ENCODE data around the gene SMAD5. TPM values are rescaled to one million over a fixed set of nuclear protein-coding genes. Genes with fewer than 3 reads are reported as not detected.

The SMAD5 gene
- total and polyA plus RNA-seq, 2 experiments from 2014 or later: 37.5 to 56.6 TPM

DNA sequence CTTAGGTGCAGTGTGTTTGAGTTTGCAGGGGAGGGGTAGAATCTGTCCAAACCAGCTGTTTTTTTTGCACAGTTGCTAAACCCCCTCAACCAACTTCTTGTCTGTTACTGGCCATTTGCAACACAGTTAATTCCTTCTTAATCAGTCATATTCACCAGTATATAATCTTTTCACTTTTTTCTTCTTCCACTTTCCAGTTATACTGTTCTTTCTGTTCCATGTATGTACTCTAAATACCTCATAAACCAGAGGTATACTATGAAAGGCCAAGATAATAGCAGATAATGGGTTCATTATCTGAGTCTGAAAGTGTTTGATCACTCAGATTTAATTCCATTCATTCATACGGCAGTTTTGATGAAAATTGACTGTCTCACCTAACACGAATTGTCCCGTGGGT, 11.1 kb downstream of the SMAD5 start:
- H3K4me2 ChIP-seq: no peak overlapping the region
- peaks cover 65% of the 10 kb centered on the region for H4K20me1 ChIP-seq (replicated peaks; ENCODE audit: insufficient read depth)
- no peaks in the 10 kb centered on the region for H3K36me3 ChIP-seq (ENCODE audit: insufficient read depth)
- no peaks in the 10 kb centered on the region for H3K27me3 ChIP-seq (ENCODE audit: insufficient read depth)
- no peak for DNase-seq (ENCODE audit: low spot score)
- H3K9me2 ChIP-seq (ENCODE audit: insufficient read depth): no peaks in the 10 kb centered on the region
- no peak overlapping the region for H3K4me3 Mint-ChIP-seq
- no peak for TF ChIP-seq STAT1 (IDR thresholded peaks at IDR 0.05; ENCODE audit: unreplicated experiment)
- TF ChIP-seq JUNB (IDR thresholded peaks at IDR 0.05; ENCODE audit: unreplicated experiment): no peak
- TF ChIP-seq, protein P1, sequence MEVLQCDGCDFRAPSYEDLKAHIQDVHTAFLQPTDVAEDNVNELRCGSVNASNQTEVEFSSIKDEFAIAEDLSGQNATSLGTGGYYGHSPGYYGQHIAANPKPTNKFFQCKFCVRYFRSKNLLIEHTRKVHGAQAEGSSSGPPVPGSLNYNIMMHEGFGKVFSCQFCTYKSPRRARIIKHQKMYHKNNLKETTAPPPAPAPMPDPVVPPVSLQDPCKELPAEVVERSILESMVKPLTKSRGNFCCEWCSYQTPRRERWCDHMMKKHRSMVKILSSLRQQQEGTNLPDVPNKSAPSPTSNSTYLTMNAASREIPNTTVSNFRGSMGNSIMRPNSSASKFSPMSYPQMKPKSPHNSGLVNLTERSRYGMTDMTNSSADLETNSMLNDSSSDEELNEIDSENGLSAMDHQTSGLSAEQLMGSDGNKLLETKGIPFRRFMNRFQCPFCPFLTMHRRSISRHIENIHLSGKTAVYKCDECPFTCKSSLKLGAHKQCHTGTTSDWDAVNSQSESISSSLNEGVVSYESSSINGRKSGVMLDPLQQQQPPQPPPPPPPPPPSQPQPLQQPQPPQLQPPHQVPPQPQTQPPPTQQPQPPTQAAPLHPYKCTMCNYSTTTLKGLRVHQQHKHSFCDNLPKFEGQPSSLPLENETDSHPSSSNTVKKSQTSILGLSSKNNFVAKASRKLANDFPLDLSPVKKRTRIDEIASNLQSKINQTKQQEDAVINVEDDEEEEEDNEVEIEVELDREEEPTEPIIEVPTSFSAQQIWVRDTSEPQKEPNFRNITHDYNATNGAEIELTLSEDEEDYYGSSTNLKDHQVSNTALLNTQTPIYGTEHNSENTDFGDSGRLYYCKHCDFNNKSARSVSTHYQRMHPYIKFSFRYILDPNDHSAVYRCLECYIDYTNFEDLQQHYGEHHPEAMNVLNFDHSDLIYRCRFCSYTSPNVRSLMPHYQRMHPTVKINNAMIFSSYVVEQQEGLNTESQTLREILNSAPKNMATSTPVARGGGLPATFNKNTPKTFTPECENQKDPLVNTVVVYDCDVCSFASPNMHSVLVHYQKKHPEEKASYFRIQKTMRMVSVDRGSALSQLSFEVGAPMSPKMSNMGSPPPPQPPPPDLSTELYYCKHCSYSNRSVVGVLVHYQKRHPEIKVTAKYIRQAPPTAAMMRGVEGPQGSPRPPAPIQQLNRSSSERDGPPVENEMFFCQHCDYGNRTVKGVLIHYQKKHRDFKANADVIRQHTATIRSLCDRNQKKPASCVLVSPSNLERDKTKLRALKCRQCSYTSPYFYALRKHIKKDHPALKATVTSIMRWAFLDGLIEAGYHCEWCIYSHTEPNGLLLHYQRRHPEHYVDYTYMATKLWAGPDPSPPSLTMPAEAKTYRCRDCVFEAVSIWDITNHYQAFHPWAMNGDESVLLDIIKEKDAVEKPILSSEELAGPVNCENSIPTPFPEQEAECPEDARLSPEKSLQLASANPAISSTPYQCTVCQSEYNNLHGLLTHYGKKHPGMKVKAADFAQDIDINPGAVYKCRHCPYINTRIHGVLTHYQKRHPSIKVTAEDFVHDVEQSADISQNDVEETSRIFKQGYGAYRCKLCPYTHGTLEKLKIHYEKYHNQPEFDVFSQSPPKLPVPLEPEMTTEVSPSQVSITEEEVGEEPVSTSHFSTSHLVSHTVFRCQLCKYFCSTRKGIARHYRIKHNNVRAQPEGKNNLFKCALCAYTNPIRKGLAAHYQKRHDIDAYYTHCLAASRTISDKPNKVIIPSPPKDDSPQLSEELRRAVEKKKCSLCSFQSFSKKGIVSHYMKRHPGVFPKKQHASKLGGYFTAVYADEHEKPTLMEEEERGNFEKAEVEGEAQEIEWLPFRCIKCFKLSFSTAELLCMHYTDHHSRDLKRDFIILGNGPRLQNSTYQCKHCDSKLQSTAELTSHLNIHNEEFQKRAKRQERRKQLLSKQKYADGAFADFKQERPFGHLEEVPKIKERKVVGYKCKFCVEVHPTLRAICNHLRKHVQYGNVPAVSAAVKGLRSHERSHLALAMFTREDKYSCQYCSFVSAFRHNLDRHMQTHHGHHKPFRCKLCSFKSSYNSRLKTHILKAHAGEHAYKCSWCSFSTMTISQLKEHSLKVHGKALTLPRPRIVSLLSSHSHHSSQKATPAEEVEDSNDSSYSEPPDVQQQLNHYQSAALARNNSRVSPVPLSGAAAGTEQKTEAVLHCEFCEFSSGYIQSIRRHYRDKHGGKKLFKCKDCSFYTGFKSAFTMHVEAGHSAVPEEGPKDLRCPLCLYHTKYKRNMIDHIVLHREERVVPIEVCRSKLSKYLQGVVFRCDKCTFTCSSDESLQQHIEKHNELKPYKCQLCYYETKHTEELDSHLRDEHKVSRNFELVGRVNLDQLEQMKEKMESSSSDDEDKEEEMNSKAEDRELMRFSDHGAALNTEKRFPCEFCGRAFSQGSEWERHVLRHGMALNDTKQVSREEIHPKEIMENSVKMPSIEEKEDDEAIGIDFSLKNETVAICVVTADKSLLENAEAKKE (CRISPR knock-in tag; IDR thresholded peaks at IDR 0.05): no peak
- TF ChIP-seq, protein P2, sequence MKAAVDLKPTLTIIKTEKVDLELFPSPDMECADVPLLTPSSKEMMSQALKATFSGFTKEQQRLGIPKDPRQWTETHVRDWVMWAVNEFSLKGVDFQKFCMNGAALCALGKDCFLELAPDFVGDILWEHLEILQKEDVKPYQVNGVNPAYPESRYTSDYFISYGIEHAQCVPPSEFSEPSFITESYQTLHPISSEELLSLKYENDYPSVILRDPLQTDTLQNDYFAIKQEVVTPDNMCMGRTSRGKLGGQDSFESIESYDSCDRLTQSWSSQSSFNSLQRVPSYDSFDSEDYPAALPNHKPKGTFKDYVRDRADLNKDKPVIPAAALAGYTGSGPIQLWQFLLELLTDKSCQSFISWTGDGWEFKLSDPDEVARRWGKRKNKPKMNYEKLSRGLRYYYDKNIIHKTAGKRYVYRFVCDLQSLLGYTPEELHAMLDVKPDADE (IDR thresholded peaks at IDR 0.05): no peak
- TF ChIP-seq, protein P3, sequence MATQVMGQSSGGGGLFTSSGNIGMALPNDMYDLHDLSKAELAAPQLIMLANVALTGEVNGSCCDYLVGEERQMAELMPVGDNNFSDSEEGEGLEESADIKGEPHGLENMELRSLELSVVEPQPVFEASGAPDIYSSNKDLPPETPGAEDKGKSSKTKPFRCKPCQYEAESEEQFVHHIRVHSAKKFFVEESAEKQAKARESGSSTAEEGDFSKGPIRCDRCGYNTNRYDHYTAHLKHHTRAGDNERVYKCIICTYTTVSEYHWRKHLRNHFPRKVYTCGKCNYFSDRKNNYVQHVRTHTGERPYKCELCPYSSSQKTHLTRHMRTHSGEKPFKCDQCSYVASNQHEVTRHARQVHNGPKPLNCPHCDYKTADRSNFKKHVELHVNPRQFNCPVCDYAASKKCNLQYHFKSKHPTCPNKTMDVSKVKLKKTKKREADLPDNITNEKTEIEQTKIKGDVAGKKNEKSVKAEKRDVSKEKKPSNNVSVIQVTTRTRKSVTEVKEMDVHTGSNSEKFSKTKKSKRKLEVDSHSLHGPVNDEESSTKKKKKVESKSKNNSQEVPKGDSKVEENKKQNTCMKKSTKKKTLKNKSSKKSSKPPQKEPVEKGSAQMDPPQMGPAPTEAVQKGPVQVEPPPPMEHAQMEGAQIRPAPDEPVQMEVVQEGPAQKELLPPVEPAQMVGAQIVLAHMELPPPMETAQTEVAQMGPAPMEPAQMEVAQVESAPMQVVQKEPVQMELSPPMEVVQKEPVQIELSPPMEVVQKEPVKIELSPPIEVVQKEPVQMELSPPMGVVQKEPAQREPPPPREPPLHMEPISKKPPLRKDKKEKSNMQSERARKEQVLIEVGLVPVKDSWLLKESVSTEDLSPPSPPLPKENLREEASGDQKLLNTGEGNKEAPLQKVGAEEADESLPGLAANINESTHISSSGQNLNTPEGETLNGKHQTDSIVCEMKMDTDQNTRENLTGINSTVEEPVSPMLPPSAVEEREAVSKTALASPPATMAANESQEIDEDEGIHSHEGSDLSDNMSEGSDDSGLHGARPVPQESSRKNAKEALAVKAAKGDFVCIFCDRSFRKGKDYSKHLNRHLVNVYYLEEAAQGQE (IDR thresholded peaks at IDR 0.05; ENCODE audit: unreplicated experiment): no peak
- TF ChIP-seq CREB1 (CRISPR knock-in tag; IDR thresholded peaks at IDR 0.05; ENCODE audit: low read depth): no peak
- no peak for TF ChIP-seq EZH2phosphoT487 (IDR thresholded peaks at IDR 0.05; ENCODE audit: unreplicated experiment)
- TF ChIP-seq POLR2AphosphoS5 (IDR thresholded peaks at IDR 0.05; ENCODE audit: low read depth): no peak
- TF ChIP-seq, protein P4, sequence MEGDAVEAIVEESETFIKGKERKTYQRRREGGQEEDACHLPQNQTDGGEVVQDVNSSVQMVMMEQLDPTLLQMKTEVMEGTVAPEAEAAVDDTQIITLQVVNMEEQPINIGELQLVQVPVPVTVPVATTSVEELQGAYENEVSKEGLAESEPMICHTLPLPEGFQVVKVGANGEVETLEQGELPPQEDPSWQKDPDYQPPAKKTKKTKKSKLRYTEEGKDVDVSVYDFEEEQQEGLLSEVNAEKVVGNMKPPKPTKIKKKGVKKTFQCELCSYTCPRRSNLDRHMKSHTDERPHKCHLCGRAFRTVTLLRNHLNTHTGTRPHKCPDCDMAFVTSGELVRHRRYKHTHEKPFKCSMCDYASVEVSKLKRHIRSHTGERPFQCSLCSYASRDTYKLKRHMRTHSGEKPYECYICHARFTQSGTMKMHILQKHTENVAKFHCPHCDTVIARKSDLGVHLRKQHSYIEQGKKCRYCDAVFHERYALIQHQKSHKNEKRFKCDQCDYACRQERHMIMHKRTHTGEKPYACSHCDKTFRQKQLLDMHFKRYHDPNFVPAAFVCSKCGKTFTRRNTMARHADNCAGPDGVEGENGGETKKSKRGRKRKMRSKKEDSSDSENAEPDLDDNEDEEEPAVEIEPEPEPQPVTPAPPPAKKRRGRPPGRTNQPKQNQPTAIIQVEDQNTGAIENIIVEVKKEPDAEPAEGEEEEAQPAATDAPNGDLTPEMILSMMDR (conservative IDR thresholded peaks at IDR 0.05; ENCODE audit: low read depth in 2 of 2): no peak
- no peak for TF ChIP-seq ZNF114 (CRISPR knock-in tag; IDR thresholded peaks at IDR 0.05)
- TF ChIP-seq NANOG (IDR thresholded peaks at IDR 0.05; ENCODE audit: borderline replicate concordance): no peak
- TF ChIP-seq EZH2 (IDR thresholded peaks at IDR 0.05; ENCODE audit: low read depth, unreplicated experiment): no peak
- no peak for TF ChIP-seq ZNF331 (CRISPR knock-in tag; IDR thresholded peaks at IDR 0.05; ENCODE audit: low read depth)
- H3K9me3 Mint-ChIP-seq: no peaks in the 10 kb centered on the region
- no peaks in the 10 kb centered on the region for H3K27me3 Mint-ChIP-seq (ENCODE audit: insufficient read depth, low read depth, poor library complexity)
- H3K4me1 Mint-ChIP-seq: peaks cover 11% of the 10 kb centered on the region; the same call in 2 of the 3 replicates
- H3K4me1 ChIP-seq (ENCODE audit: insufficient read depth): peaks cover 8% of the 10 kb centered on the region; the same call in 1 of the 2 replicates
- H3K36me3 Mint-ChIP-seq (ENCODE audit: low read depth): no peaks in the 10 kb centered on the region
- peaks cover 100% of the 10 kb centered on the region for H3K79me2 ChIP-seq (replicated peaks; ENCODE audit: insufficient read depth)
- H3K4me3 ChIP-seq: no peak overlapping the region
- no peak overlapping the region for H2AFZ ChIP-seq
- H3F3A ChIP-seq (replicated peaks; ENCODE audit: low read depth): no peaks in the 10 kb centered on the region
- H3K27ac ChIP-seq (ENCODE audit: low read depth): no peak overlapping the region
- no peak for ATAC-seq
- H3K27ac Mint-ChIP-seq: no peak overlapping the region
